ENCODE data around the gene CNTRL.

Gene CNTRL

GRCh38 chr9:121138973-121139372 lies 64.2 kb downstream of the CNTRL start:
- Histone ChIP-seq H3K36me3 (ENCODE audit: insufficient read depth, low read length) (peaks cover 97% of the 10 kb centered on the region), H4K20me1 (ENCODE audit: insufficient read depth, low read length) (no peaks in the 10 kb centered on the region), H3K9me3 (ENCODE audit: low read length) (no peaks in the 10 kb centered on the region), H3K4me2 (ENCODE audit: low read length) (no peak overlapping the region), H3K4me1 (ENCODE audit: insufficient read depth, low read length, severe bottlenecking) (no peaks in the 10 kb centered on the region), H3K27me3 (ENCODE audit: insufficient read depth, low read length) (no peaks in the 10 kb centered on the region), H3F3A (ENCODE audit: insufficient read depth, low read length) (no peaks in the 10 kb centered on the region), H3K9ac (ENCODE audit: low read length) (no peak overlapping the region), H2AFZ (ENCODE audit: low read length) (no peak overlapping the region), H3K27ac (ENCODE audit: low read depth, low read length, poor library complexity, severe bottlenecking) (no peak overlapping the region), H3K4me3 (ENCODE audit: low read depth, low read length, poor library complexity, severe bottlenecking) (no peak overlapping the region), H3K79me2 (ENCODE audit: insufficient read depth, low read length) (0 out of 2 replicates have a peak, but pooled peaks cover 3% of the 10 kb centered on the region), H3K9me2 (ENCODE audit: low read depth, low read length) (no peaks in the 10 kb centered on the region)
- TF ChIP-seq, protein P1, sequence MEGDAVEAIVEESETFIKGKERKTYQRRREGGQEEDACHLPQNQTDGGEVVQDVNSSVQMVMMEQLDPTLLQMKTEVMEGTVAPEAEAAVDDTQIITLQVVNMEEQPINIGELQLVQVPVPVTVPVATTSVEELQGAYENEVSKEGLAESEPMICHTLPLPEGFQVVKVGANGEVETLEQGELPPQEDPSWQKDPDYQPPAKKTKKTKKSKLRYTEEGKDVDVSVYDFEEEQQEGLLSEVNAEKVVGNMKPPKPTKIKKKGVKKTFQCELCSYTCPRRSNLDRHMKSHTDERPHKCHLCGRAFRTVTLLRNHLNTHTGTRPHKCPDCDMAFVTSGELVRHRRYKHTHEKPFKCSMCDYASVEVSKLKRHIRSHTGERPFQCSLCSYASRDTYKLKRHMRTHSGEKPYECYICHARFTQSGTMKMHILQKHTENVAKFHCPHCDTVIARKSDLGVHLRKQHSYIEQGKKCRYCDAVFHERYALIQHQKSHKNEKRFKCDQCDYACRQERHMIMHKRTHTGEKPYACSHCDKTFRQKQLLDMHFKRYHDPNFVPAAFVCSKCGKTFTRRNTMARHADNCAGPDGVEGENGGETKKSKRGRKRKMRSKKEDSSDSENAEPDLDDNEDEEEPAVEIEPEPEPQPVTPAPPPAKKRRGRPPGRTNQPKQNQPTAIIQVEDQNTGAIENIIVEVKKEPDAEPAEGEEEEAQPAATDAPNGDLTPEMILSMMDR (IDR thresholded peaks at IDR 0.05; ENCODE audit: low read length) = no peak
- no peak for TF ChIP-seq EZH2 (IDR thresholded peaks at IDR 0.05; ENCODE audit: borderline replicate concordance, low read length)

DNA sequence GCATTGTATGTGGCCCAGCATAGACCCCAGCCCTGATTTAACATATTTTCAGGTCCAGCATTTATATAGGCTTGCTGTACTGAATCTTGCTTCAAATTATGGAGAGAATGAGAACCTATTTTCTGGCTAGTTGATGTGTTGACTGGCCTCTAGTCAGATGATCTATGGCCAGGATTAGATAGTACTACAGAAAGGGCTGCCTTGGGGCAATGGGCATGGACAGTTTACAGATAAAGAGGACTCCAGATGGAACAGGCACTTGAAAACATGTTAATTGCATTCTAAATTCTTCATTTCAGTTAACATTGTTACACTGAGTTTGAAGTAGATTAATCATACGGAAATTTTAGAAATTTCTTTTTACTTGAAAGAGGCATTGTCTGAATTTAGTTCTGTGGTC lies 65.4 kb downstream of the CNTRL start:
- no peaks in the 10 kb centered on the region for H3F3A ChIP-seq (ENCODE audit: insufficient read depth, low read length)
- H3K9ac ChIP-seq (ENCODE audit: low read length) = no peak overlapping the region
- no peak overlapping the region for H3K4me3 ChIP-seq (ENCODE audit: low read depth, low read length, poor library complexity, severe bottlenecking)
- peaks cover 97% of the 10 kb centered on the region for H3K36me3 ChIP-seq (ENCODE audit: insufficient read depth, low read length)
- H3K9me3 ChIP-seq (ENCODE audit: low read length) = no peaks in the 10 kb centered on the region
- H3K9me2 ChIP-seq (ENCODE audit: low read depth, low read length) = no peaks in the 10 kb centered on the region
- TF ChIP-seq EZH2 (IDR thresholded peaks at IDR 0.05; ENCODE audit: borderline replicate concordance, low read length) = no peak
- TF ChIP-seq, protein P1 (IDR thresholded peaks at IDR 0.05; ENCODE audit: low read length) = no peak
- H3K79me2 ChIP-seq (ENCODE audit: insufficient read depth, low read length) = no peaks in the 10 kb centered on the region
- H3K4me2 ChIP-seq (ENCODE audit: low read length) = no peak overlapping the region
- H3K27ac ChIP-seq (ENCODE audit: low read depth, low read length, poor library complexity, severe bottlenecking) = no peak overlapping the region
- no peaks in the 10 kb centered on the region for H4K20me1 ChIP-seq (ENCODE audit: insufficient read depth, low read length)
- no peaks in the 10 kb centered on the region for H3K27me3 ChIP-seq (ENCODE audit: insufficient read depth, low read length)
- no peak overlapping the region for H2AFZ ChIP-seq (ENCODE audit: low read length)
- no peaks in the 10 kb centered on the region for H3K4me1 ChIP-seq (ENCODE audit: insufficient read depth, low read length, severe bottlenecking)

- H3K4me2 ChIP-seq (ENCODE audit: low read length) = no peak overlapping the region
- H3K79me2 ChIP-seq (ENCODE audit: insufficient read depth, low read length) = no peaks in the 10 kb centered on the region
- H3K9ac ChIP-seq (ENCODE audit: low read length) = no peak overlapping the region
- no peak overlapping the region for H2AFZ ChIP-seq (ENCODE audit: low read length)
- H3K4me1 ChIP-seq (ENCODE audit: insufficient read depth, low read length, severe bottlenecking) = no peaks in the 10 kb centered on the region
- no peaks in the 10 kb centered on the region for H4K20me1 ChIP-seq (ENCODE audit: insufficient read depth, low read length)
- H3K9me2 ChIP-seq (ENCODE audit: low read depth, low read length) = no peaks in the 10 kb centered on the region
- H3K36me3 ChIP-seq (ENCODE audit: insufficient read depth, low read length) = peaks cover 97% of the 10 kb centered on the region
- H3K27me3 ChIP-seq (ENCODE audit: insufficient read depth, low read length) = no peaks in the 10 kb centered on the region
- no peaks in the 10 kb centered on the region for H3F3A ChIP-seq (ENCODE audit: insufficient read depth, low read length)
- no peaks in the 10 kb centered on the region for H3K9me3 ChIP-seq (ENCODE audit: low read length)
- no peak overlapping the region for H3K27ac ChIP-seq (ENCODE audit: low read depth, low read length, poor library complexity, severe bottlenecking)
- TF ChIP-seq EZH2 (IDR thresholded peaks at IDR 0.05; ENCODE audit: borderline replicate concordance, low read length) = no peak
- no peak overlapping the region for H3K4me3 ChIP-seq (ENCODE audit: low read depth, low read length, poor library complexity, severe bottlenecking)
These were observed 66.6 kb downstream of the CNTRL start for GRCh38 chr9:121141306-121141705.

DNA sequence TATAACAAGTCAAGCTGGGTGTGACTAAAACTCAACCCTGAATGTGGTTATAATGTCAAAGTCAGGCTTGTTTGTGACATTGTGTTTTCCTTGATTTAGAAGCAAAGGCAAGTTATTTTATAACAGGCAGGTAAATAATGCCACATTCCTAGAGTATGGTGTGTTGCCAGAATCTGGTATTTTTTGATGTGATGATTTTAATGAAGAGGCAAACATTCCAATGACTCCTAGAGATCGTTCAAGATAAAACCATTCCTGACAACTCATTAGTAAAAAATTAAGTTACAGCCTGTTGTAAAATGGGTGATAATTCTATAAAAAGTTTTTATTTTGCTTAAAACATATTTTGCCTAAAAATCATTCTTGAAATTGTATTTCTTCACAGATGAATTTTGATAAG lies 67.0 kb downstream of the CNTRL start:
- no peaks in the 10 kb centered on the region for H3K79me2 ChIP-seq (ENCODE audit: insufficient read depth, low read length)
- no peak overlapping the region for H3K4me2 ChIP-seq (ENCODE audit: low read length)
- no peak overlapping the region for H2AFZ ChIP-seq (ENCODE audit: low read length)
- H3K36me3 ChIP-seq (ENCODE audit: insufficient read depth, low read length) = peaks cover 97% of the 10 kb centered on the region
- H3F3A ChIP-seq (ENCODE audit: insufficient read depth, low read length) = no peaks in the 10 kb centered on the region
- H3K9me3 ChIP-seq (ENCODE audit: low read length) = no peaks in the 10 kb centered on the region
- TF ChIP-seq EZH2 (IDR thresholded peaks at IDR 0.05; ENCODE audit: borderline replicate concordance, low read length) = no peak
- TF ChIP-seq, protein P1 (IDR thresholded peaks at IDR 0.05; ENCODE audit: low read length) = no peak
- no peaks in the 10 kb centered on the region for H3K4me1 ChIP-seq (ENCODE audit: insufficient read depth, low read length, severe bottlenecking)
- no peak overlapping the region for H3K27ac ChIP-seq (ENCODE audit: low read depth, low read length, poor library complexity, severe bottlenecking)
- no peak overlapping the region for H3K9ac ChIP-seq (ENCODE audit: low read length)
- H3K4me3 ChIP-seq (ENCODE audit: low read depth, low read length, poor library complexity, severe bottlenecking) = no peak overlapping the region
- H3K9me2 ChIP-seq (ENCODE audit: low read depth, low read length) = no peaks in the 10 kb centered on the region
- H3K27me3 ChIP-seq (ENCODE audit: insufficient read depth, low read length) = no peaks in the 10 kb centered on the region
- no peaks in the 10 kb centered on the region for H4K20me1 ChIP-seq (ENCODE audit: insufficient read depth, low read length)

Data from OCI-LY1 (cell line).